ENCODE results near the gene GABRB3.

GRCh38 chr15:26721232-26721967 is 51.5 kb downstream of the GABRB3 start:
- TF ChIP-seq CTCF (conservative IDR thresholded peaks at IDR 0.05 in 1 of 2, IDR thresholded peaks at IDR 0.05 in 1 of 2; ENCODE audit: extremely low read depth in 1 of 2, insufficient read depth in 1 of 2, low read depth in 1 of 2, low read length in 2 of 2) (no peak), EZH2 (IDR thresholded peaks at IDR 0.05; ENCODE audit: borderline replicate concordance, low read length) (no peak)
